GM21367 (cell line): ENCODE data around the gene MAP2K5.

ENCODE experiments used
- ATAC-seq: cut with Tn5 transposase; IDR thresholded peaks from one replicate; pipeline ENCODE4 v1.9.1; 2021; ENCODE audit not compliant: unreplicated experiment

MAP2K5 gene

GRCh38 chr15:67542420-67543347, at the start of gene MAP2K5:
Gene MAP2K5, plus strand, starts transcription at chr15:67542703. Its CDS starts 633 bp downstream, at chr15:67543336.
- ATAC-seq: no peak

DNA sequence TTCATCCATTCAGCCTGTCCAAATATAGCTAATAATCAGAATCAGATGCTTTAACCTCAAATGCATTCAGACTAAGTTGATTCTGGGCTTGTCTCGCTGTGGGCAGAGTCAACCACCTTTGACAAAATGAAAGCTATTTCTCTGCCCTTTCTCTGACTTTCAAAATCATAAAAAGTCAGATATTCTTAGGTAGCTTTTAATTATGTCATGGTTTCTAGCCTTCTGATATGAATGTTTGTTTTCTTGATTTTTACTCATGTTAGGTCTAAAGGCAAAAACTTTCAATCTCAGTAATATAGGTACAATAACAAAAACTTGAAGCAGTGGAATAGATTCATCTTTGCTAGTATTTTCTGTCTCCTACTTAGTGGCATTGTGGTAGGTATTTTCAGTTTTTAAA, 46.9 kb upstream of the MAP2K5 start:
- ATAC-seq: no peak

DNA sequence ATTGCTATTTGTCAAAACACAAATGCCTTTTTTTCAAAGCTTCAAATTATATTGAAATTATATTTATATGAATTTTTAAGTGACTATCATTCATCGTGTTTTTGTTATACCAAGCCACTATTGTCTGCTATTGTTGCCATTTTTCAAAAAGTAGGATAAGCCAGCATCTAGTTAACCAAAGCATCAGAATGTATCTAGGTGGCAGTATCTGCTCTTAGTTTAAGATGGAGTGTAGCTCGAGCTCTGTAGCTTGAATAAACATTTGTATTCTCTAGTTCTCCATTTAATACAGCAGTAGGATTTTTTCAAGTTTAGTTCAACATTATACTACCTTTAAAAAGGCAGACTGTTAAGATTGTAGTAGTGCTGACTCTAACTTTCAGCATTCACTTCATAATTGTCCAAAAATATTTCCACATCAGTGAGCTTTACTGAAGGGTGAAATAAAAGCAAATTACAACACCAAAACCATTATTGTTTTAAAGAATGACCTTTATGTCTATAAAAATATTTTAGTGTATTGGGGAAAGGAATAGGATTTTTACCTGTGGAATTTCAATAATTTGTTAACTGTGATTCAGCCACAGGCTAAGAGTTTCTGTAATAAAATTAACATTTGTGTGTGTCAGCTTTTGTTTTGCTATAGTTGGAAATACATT, 41.2 kb upstream of the MAP2K5 start:
- no peak for ATAC-seq

GRCh38 chr15:67501836-67502461, 40.6 kb upstream of the MAP2K5 start:
- no peak for ATAC-seq

- no peak for ATAC-seq
Measured at GRCh38 chr15:67504056-67504455, 38.4 kb upstream of the MAP2K5 start.

DNA sequence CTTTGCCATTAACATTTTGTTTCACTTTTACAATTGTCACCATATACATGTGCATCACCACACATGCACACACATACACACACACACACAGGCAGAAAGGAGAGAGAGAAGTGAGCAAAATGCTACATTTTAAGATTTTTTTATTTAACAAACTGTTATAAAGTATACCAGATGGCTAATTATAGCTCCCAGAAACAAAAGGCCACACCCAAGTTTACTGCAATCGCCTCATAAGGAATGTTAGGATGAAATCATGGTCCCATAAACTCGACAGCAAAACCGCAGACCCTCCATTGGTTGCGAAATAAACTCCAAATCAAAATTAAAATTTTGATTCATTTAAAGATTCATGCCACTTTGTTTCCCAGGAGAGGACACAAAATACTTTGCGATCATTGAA, 37.7 kb upstream of the MAP2K5 start:
- ATAC-seq: no peak

DNA sequence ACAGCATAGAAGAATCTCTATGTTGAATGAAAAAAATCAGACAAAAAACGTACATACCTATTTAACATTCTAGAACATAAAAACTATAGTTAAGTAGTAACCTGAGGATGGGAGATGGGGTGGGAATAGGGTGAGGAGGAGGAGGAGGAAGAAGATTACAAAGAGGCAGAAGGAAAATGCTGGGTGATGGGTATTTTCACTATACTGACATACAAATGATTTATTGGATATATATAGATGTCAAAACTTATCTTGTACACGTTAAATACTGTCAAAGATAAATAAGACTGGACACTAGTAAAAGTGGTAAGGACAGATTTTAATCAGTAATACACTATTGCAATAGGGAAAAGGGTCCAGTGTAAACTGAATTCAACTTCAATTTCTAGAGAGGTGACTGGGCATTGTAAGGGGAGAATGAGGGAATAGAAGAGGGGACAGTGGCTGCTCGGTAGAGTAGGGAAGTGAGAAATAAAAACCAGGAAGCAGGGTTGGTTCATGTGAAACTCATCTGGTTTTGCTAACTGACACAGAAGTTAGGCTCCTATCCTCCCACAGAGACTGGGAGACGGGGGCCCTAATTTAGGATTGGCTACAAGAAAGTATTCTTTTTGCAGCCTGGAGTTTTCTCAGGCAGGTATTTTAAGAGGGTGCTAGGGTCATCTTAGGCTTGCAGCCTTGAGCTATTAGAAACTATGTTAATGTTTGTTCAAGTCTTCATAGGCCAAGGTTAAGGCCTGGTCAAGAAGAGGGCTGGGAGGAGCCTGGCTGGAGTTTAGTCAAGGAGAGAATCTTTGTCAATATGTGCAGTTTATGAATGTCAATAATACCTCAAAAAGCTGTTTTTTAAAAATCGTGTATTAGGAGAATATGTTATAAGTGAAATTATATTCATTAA, 36.6 kb upstream of the MAP2K5 start:
- no peak for ATAC-seq

- ATAC-seq: no peak
Measured at GRCh38 chr15:67506775-67507747, 35.4 kb upstream of the MAP2K5 start.

DNA sequence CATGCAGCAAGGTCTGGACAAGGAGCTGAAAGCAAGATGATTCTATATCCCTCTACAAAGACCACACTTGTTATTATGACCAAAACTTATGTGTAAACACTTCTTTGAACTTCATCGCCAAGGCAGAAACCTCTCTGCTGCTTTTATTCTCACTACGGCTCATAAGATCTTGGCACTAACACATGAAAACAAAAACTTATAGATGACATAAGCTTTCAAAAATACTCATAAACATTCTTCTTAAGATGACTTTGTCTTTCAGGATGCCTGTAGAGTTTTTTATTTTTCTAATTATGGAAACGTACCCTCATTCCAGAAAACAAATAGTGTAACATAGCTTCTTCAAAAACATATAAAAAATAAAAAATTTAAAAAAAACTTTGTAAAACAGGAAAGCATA, 34.1 kb upstream of the MAP2K5 start:
- no peak for ATAC-seq

DNA sequence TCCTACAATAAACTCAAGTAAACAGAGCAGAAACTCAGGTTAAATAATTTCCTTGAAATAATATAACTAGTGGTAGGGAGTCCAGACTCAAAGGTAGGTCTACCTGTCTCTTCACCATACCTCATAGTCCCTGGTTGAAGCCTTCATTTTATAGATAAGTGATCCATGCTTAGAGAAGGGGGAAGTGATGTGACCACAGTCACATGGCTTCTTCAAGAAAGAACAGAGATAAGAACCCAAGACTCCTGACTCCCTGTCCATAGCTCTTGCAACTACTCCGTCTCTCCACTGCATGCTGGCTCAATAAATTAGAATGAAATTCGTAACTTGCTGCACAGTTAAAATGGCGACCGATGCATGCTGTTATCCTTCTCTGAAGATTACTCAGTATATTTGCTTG, 32.6 kb upstream of the MAP2K5 start:
- ATAC-seq: no peak

DNA sequence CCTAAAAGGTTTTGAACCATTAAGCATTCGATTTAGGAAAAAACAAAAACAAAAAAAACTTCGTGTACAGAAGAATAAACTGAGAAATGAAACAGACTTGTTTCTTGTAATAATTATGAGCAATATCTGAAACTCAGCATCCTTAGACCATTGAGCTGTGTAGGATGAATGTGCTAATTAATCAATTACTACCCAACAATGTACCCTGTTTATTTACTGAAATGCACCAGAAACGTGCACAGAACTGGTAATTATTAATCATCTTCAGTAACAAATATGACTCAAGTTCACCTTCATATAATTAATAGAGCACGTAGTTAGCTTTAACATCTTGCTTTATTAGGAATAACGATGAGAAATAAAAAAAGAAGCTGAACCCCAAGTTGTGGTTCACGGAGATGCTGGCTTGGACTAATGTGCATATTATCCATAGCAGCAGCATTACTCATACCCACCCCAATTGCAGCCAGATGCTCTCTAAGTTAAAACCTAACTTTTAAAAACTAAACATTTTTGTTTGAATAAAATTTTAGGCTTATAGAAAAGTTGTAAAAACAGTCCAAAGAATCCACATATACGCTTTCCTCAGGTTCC, 31.8 kb upstream of the MAP2K5 start:
- ATAC-seq: no peak

DNA sequence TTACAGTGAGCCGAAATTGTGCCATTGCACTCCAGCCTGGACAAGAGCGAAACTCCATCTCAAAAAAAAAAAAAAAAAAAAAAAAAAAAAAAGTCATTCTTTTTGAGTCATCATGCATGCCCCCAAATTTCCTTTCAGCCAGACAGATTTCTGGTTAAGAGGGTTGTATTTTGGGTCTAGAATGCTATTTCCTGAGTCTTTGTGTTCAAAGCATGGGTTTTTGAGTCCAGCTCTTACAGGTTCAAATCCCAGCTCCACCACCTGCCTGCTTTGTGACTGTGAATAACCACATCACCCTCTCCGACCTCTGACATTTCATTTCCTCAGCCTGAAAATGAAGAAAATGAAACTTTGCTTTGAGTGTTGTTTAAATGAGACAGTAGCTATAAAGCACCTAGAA, 30.9 kb upstream of the MAP2K5 start:
- no peak for ATAC-seq

DNA sequence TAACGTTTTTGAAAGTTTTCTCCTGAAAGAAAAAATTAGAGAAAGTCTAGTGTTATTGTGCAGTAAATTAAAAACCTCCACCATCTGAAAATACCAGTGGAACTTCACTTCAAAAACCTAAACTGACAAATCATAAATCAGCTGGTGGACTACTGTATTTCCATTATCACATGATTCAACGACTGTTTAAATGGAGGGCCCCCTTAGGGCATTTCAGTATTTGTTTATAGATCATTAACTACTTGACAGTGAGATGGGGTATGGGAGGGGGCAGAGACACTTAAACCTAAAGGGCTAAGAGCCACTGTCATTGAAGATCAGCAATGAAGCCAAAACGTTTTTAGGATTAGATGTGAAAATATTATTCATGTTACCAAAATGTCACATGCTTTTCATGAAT, 30.4 kb upstream of the MAP2K5 start:
- ATAC-seq: no peak

- no peak for ATAC-seq
Measured at GRCh38 chr15:67512933-67513714, 29.4 kb upstream of the MAP2K5 start.

- no peak for ATAC-seq
Measured at GRCh38 chr15:67515090-67515489, 27.4 kb upstream of the MAP2K5 start.

DNA sequence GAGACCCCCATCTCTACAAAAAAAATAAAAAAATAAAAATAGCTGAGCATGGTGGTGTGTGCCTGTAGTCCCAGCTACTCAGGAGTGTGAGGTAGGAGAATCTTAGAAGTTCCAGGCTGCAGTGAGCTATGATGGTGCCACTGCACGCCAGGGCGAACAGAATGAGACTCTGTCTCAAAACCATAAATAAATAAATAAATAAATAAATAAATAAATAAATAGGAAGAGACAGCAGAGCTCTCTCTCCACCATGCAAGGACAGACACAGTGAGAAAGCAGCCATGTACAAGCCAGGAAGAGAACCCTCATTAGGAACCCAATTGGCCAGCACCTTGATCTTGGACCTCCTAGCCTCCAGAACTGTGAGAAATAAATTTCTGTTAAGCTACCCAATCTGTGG, 26.9 kb upstream of the MAP2K5 start:
- no peak for ATAC-seq

DNA sequence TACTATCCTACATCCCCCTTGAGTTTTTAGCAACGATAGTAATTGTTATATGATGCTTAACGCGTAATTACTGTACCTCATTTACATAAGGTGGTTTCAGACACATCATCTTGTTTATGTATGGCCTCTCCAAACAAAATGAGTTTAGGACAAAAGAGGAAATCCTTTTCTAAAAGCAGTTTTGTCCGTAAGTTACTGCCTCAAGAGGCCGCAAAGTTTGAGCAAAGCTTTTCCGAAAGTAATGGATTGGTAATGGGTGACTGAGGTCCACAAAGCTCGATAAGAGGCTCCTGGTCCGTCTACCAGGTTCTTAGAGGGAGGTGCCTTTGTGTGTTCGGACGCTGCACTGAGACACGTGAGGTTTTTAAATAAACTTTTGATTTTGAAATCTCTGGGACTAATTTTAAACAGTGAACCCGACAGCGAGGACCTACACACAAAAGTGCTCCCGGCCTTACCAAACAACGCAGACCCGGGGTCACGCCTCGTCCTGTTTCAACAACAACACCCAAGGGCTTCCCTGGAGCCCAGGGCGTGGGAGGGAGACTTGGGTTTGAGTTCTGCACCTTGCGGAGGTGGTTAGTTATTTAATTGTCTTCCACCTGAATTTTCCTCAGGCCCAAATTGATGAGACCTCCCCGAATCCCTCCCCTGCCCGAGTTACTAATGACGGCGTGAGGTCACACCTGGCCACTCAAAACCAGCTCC, 22.0 kb upstream of the MAP2K5 start:
- ATAC-seq: no peak
